SU-DHL-6 (cell line): Measurements from ENCODE around the gene ARPC1A.
"Not testable (repeated sequence)": the region's sequence is repeated elsewhere in the genome, so short reads cannot be mapped to it uniquely, and the experiment has no call there.

ENCODE experiments used
- H2AFZ ChIP-seq: fragments of 200-600 bp; sonication (generic); 2 replicates; pipeline ENCODE4 v1.6.1; 2014; ENCODE audit warnings: low read depth, mild to moderate bottlenecking, moderate library complexity, mixed read lengths, antibody characterized with exemption, low read length; ENCODE audit not compliant: severe bottlenecking
- H3F3A ChIP-seq: fragments of 200-600 bp; shearing (Covaris generic); 2 replicates; pipeline ENCODE4 v1.6.0; 2016; ENCODE audit warnings: antibody characterized with exemption, mild to moderate bottlenecking; ENCODE audit not compliant: insufficient read depth
- H3K27ac ChIP-seq: fragments of 200-600 bp; sonication (generic); 2 replicates; pipeline ENCODE4 v1.5.1; 2016; ENCODE audit warnings: low read depth, mild to moderate bottlenecking, low read length, moderate library complexity, mixed read lengths
- H3K27me3 ChIP-seq: fragments of 200-600 bp; sonication (generic), shearing (Covaris generic); 2 replicates; pipeline ENCODE4 v1.6.0; 2014; ENCODE audit warnings: mild to moderate bottlenecking, low read length
- H3K36me3 ChIP-seq: fragments of 200-600 bp; sonication (generic); 2 replicates; pipeline ENCODE4 v1.6.1; 2014; ENCODE audit warnings: mild to moderate bottlenecking, low read length, mixed read lengths
- H3K4me2 ChIP-seq: fragments of 300-600, 200-600 bp; shearing (Covaris generic), sonication (generic); 2 replicates; pipeline ENCODE4 v1.6.0; 2014; ENCODE audit warnings: low read length, low read depth, mild to moderate bottlenecking; ENCODE audit not compliant: poor library complexity, severe bottlenecking
- H3K4me3 ChIP-seq: fragments of 200-600 bp; sonication (generic); 2 replicates; pipeline ENCODE4 v1.5.1; 2014; ENCODE audit warnings: antibody characterized with exemption, low read length, mild to moderate bottlenecking, mixed read lengths; ENCODE audit not compliant: insufficient read depth, poor library complexity, severe bottlenecking
- H3K79me2 ChIP-seq: fragments of 200-600 bp; sonication (generic); 2 replicates; pipeline ENCODE4 v1.6.1; 2014; ENCODE audit warnings: mild to moderate bottlenecking, low read length, moderate library complexity; ENCODE audit not compliant: insufficient read depth
- H3K9ac ChIP-seq: fragments of 200-600 bp; sonication (generic); 2 replicates; pipeline ENCODE4 v1.7.0; 2014; ENCODE audit warnings: mild to moderate bottlenecking, low read length
- H3K9me2 ChIP-seq: fragments of 200-600 bp; sonication (generic); replicated peaks from 2 replicates; pipeline ENCODE4 v1.6.1; 2014; ENCODE audit warnings: low read length; ENCODE audit not compliant: insufficient read depth
- H3K9me3 ChIP-seq: fragments of 200-600 bp; sonication (generic); 2 replicates; pipeline ENCODE4 v1.6.1; 2014; ENCODE audit warnings: low read length, mixed read lengths; ENCODE audit not compliant: insufficient read depth
- H4K20me1 ChIP-seq: fragments of 200-600 bp; sonication (generic); 2 replicates; pipeline ENCODE4 v1.6.1; 2014; ENCODE audit warnings: low read depth, mild to moderate bottlenecking, antibody characterized with exemption, low read length, moderate library complexity, mixed read lengths
- CTCF ChIP-seq: fragments of 200-600 bp; sonication (generic); IDR thresholded peaks from one replicate; pipeline ENCODE4 v1.5.1; 2017; ENCODE audit warnings: antibody characterized with exemption, mild to moderate bottlenecking, low read length, moderate library complexity; ENCODE audit not compliant: insufficient read depth, poor library complexity, severe bottlenecking
- EZH2phosphoT487 ChIP-seq: fragments of 200-600 bp; sonication (generic), shearing (Covaris generic); conservative IDR thresholded peaks from 2 replicates; pipeline ENCODE4 v1.6.1; 2018; ENCODE audit warnings: mild to moderate bottlenecking, antibody characterized with exemption, low read length, moderate library complexity, mixed read lengths

The ARPC1A gene

GRCh38 chr7:99325592-99326407 lies at the start of gene ARPC1A:
Gene ARPC1A, plus strand, starts transcription at chr7:99325898. Its CDS starts 7,456 bp downstream, at chr7:99333354.
- no peak for TF ChIP-seq EZH2phosphoT487
- TF ChIP-seq CTCF = no peak
- H3K27ac ChIP-seq = peak within 1 kb of the TSS; percentile 51
- H3K9me2 ChIP-seq = no peaks in the 10 kb centered on the region
- H4K20me1 ChIP-seq = peaks cover 13% of the 10 kb centered on the region; the same call in 1 of the 2 replicates
- H3K36me3 ChIP-seq = no peaks in the 10 kb centered on the region
- H3K9me3 ChIP-seq = no peaks in the 10 kb centered on the region
- peaks cover 7% of the 10 kb centered on the region; the same call in 1 of the 2 replicates for H3F3A ChIP-seq
- peaks cover 59% of the 10 kb centered on the region for H3K79me2 ChIP-seq
- no peaks in the 10 kb centered on the region for H3K27me3 ChIP-seq
- H2AFZ ChIP-seq = peak within 1 kb of the TSS; percentile 86
- H3K9ac ChIP-seq = peak within 1 kb of the TSS; percentile 95
- peak within 1 kb of the TSS; percentile 81 for H3K4me3 ChIP-seq
- H3K4me2 ChIP-seq = peak within 1 kb of the TSS; percentile 85

- no peaks in the 10 kb centered on the region for H3K36me3 ChIP-seq
Observed at GRCh38 chr7:99278180-99278579, 47.5 kb upstream of the ARPC1A start.

GRCh38 chr7:99284165-99284564 lies 41.5 kb upstream of the ARPC1A start:
- H3K27me3 ChIP-seq = not testable (repeated sequence)

More at GRCh38 chr7:99278180-99278579, 47.5 kb upstream of the ARPC1A start:
- H3K9me3 ChIP-seq = no peaks in the 10 kb centered on the region
- H3K9me2 ChIP-seq = no peaks in the 10 kb centered on the region
- H3K4me3 ChIP-seq = no peak overlapping the region
- H3K4me2 ChIP-seq = no peak overlapping the region
- H3K27me3 ChIP-seq = no peaks in the 10 kb centered on the region
- H3F3A ChIP-seq = no peaks in the 10 kb centered on the region
- no peak for TF ChIP-seq CTCF
- TF ChIP-seq EZH2phosphoT487 = no peak
- no peak overlapping the region for H2AFZ ChIP-seq
- H3K79me2 ChIP-seq = no peaks in the 10 kb centered on the region
- H3K27ac ChIP-seq = no peak overlapping the region
- no peaks in the 10 kb centered on the region for H4K20me1 ChIP-seq
- no peak overlapping the region for H3K9ac ChIP-seq

More at GRCh38 chr7:99284165-99284564, 41.5 kb upstream of the ARPC1A start:
- H2AFZ ChIP-seq, H3K36me3 ChIP-seq, H4K20me1 ChIP-seq, H3K27ac ChIP-seq, H3K9ac ChIP-seq, H3K4me3 ChIP-seq, H3K9me3 ChIP-seq, H3K4me2 ChIP-seq, H3K79me2 ChIP-seq, H3K9me2 ChIP-seq, H3F3A ChIP-seq: not testable (repeated sequence)
